Right renal cortex interstitium (tissue), 3 donors: Measurements from ENCODE around the gene PBX2. TPM values are rescaled to one million over a fixed set of nuclear protein-coding genes. Genes with fewer than 3 reads are reported as not detected.
A peak's percentile ranks its signal among the peaks of the same experiment; 100 is the strongest.
"Not testable (repeated sequence)": the region's sequence is repeated elsewhere in the genome, so short reads cannot be mapped to it uniquely, and the experiment has no call there.

Experiments
- DNase-seq, 3 donors: peaks; one replicate each; pipeline ENCODE4 v3.0.0-alpha.2; 2013; ENCODE audit warnings: low read depth in 3 of 3, low spot score in 2 of 3
- polyA plus RNA-seq, 3 donors: library from polyadenylated mRNA; unstranded; fragments of 120-200 nt; gene quantifications; one replicate each; pipeline ENCODE4 v1.2.1, GENCODE V29; 2013; ENCODE audit not compliant: insufficient read length in 3 of 3

PBX2 gene, protein sequence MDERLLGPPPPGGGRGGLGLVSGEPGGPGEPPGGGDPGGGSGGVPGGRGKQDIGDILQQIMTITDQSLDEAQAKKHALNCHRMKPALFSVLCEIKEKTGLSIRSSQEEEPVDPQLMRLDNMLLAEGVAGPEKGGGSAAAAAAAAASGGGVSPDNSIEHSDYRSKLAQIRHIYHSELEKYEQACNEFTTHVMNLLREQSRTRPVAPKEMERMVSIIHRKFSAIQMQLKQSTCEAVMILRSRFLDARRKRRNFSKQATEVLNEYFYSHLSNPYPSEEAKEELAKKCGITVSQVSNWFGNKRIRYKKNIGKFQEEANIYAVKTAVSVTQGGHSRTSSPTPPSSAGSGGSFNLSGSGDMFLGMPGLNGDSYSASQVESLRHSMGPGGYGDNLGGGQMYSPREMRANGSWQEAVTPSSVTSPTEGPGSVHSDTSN
- 100 to 1,000 TPM; 150 to 165 (median 155) TPM for polyA plus RNA-seq

DNA sequence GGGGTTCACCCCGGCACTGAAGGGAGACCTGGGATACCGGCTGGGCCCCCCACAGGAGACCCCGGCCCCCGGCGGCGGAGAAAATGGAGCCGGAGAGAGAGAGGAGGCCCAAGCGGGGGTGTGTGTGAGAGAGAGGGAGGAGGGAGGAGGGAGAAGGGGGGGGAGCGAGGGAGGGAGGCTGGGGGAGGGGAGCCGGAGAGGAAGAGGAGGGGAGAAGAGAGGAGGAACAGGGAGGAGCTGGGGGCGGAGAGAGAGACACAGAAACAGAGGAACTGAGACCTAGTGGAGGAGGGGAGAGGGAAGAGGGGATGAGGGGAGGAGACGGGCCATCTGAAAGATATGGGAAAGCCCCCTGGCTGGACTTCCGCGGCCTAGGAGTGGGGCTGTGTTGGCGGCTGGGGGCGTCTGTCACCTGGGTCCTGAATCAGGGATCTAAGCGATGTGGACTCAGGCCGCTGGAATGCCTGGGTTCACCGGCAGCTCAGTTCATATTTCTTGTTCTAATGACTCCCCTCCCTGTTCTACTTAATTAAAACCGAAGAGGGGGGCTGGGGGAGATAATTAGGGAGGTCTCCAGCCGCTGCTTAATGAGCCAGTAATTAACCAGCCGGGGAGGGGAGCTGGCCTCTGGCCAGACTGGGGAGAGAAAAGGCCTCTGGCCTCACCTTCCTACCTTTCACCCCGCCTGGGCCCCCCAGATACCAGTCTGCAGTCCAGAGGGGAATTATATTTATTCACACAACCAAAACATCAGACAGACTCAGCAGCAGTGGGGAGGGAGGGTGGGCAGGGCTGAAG, at the start of gene PBX2:
TSS of gene PBX2 (minus strand) at position 149 of the 798 bp plus-strand sequence. CDS start 287 bp downstream, outside the sequence.
- DNase-seq, result peak in 2 of 3 donors; percentile 86 to 88

DNA sequence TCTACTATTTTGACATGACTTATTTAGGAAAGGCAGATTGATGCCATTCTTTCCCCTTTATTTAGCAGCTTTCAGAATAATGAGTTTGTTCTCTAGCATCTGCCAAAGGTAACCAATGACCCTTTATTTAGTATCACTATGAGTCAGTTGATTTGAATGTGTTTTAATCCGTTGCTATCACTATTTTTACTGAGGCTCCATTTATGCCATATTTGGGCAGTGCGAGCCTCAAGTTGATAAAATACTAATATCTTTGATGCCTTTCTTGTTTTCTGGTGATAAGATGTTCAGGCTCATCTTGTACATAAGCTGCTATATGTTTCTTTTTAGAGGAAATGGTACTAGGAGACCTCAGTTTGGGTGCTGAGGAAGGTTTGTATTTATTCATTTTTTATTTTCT, 49.5 kb upstream of the PBX2 start:
- DNase-seq, result no peak

- DNase-seq, result no peak
Measured at GRCh38 chr6:32234934-32235333, 44.9 kb upstream of the PBX2 start.

DNA sequence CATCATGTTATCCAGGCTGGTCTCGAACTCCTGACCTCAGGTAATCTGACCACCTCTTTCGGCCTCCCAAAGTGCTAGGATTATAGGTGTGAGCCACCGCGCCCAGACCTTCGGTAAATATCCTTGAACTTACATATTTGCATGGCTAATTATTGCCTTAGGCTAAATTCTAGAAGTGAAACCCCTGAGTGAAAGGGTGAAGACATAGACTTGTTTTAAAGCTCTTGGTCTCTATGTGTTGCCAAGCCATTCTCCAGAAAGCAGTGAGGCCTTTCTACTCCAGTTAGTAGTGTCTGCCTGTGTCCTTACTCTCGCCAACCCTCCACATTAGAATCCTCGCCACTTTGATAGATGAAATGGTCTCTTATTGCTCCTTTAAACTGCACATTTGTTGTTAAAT, 36.4 kb upstream of the PBX2 start:
- DNase-seq, result no peak

DNA sequence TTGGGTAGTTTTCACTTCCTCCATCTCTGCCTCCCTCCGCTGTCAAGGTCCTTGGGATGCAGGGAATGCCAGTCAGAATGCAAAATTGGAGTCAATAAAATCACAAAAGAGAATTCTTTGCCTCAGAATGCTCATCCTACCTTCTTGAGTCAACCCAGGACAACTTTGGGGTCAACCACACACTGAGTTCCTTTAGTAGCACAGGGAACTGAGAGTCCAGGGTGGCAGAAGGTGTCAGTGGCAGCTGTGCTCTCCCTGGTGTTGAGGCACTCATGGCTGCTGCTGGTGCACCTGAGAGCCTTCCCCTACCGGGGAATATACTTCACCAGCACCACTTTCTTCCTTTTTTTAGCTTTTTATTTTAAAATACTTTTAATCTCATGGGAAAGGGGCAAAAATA, 34.7 kb upstream of the PBX2 start:
- no peak for DNase-seq

DNA sequence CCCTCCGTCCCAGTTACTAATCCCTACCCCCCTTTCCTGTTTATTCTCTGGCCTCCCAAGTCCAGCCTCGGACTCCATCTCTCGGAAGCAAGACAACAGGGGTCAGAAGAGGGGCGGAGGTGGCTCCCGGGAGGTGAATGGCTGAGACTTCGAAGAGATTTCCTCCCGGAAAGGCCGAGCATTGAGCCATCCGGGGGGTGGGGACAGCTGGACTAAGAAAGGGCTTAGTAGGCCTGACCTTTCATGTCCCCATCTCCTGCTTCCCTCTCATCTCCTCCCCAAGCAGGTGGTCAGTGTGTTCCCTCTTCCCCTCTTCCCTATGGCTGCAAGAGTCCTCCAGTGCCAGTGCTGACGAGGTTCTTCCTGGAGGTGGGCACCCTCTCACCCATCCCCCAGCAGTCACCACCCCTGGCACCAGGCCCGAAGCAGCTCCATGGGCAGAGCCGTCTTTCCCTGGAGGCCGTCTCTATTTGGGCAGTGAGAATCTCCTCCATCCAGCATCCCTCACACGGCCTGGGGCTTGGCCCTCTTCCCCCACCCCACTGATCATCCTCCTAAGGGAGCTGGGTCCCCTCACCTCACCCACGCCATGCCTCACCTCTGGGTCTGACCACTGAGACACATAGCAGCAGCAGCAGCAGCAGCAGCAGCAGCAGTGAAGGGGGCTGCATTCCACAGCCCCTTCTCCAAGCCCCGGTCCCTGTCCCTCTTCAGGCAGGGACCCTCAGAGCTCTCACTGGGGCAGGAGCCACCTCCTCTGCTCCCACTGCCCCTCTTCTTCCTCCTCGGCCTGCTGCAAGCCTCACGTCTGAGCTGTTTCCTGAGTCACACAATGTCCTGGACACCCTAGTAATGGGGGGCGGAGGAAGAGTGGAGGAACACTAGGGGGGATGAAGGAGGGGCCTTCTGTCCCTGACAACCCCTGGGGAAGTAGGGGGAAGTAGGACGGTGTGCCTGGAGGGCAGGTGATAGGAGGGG, 33.5 kb upstream of the PBX2 start, which contains the start of gene NOTCH4:
TSS of gene NOTCH4 (minus strand) at position 810 of the 978 bp plus-strand sequence. CDS start at position 671, 139 bp downstream.
- DNase-seq, result no peak

GRCh38 chr6:32222333-32223230, 32.6 kb upstream of the PBX2 start:
- DNase-seq, result no peak

DNA sequence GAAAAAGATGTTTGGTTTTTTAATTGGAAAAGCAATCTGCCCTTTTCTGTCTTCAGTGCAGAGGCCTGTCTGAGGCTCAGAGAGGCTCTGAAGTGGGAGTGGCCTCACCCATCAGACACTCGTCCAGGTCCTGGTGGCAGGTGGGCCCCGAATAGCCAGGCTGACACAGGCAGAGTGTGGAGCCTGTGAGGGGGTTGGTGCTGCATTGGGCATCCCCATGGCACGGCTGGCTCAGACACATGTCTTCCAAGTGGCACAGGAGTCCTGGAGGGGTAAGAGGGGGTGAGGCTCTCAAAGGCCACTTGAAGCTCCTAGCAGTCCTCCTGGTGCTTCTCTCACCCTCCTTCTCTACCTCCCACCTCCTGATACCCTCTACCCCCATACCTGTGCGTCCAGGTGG, 30.0 kb upstream of the PBX2 start:
- no peak for DNase-seq

DNA sequence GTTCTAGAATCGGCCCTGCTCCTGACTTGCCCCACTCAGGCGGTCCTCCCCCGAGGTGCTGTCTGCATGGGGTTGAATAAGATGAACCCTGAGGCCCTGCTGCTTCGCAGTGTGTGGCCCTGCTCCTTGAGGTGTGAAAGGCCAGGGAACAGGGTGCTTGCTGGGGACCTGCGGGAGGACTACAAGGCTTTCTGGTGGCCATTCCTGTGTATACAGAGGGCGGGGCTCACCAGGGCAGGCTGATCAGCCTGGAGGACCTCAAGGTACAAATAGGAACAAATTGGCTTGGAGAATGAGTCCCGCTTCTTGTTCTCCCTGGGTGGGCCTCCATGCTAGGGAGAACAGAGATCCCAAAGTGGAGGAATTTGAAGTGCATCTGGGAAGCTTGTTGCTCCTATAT, 28.2 kb upstream of the PBX2 start:
- DNase-seq, result no peak

DNA sequence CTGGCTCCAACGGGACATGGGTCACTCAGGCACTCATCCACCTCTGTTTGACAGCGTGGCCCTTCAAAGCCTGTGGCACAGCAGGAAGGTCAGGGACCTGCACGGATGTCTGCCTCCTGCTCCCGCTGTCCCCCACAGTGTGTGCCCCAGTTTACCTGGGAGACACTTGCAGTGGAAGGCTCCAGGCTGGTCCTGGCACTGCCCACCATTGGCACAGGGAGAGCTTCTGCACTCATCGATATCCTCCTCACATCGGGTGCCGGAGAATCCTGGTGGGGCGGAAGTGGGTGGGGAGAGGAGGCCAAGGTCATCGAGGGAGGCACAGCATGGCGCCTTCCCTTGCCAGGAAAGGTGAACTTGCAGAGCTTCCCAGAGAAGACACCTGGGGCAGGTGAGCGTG, 27.0 kb upstream of the PBX2 start:
- DNase-seq, result no peak

DNA sequence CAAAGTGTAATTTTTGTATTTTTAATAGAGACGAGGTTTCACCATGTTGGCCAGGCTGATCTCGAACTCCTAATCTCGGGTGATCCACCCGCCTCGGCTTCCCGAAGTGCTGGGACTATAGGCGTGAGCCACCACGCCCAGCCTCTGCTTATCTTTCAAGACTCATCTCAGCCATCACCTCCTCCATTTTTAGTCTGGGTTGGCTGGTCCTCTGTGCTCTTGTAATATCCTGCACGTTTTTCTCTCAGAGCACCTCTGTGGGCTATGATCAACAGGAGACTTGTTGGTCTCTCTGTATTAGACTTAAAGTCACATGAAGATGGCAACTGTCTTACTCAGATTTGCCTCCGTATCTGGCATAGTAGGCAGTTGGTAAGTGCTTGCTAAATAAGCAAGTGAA, 26.3 kb upstream of the PBX2 start:
- no peak for DNase-seq

DNA sequence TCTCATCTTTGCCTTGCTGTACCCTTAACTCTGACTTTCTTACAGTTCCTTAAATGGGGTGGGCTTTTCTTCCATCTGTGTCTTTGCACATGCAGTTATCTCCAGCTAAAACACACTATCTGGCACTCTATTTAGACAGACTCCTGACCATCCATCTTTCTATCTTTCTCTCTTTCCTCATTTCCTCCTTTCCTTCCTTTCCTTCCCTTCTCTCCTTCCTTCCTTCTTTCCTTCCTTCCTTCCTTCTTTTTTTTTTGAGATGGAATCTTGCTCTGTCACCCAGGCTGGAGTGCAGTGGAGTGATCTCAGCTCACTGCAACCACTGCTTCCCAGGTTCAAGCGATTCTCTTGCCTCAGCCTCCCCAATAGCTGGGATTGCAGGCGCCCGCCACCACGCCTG, 25.6 kb upstream of the PBX2 start:
- no peak for DNase-seq

- DNase-seq, result no peak
Measured at GRCh38 chr6:32214126-32214525, 24.1 kb upstream of the PBX2 start.

DNA sequence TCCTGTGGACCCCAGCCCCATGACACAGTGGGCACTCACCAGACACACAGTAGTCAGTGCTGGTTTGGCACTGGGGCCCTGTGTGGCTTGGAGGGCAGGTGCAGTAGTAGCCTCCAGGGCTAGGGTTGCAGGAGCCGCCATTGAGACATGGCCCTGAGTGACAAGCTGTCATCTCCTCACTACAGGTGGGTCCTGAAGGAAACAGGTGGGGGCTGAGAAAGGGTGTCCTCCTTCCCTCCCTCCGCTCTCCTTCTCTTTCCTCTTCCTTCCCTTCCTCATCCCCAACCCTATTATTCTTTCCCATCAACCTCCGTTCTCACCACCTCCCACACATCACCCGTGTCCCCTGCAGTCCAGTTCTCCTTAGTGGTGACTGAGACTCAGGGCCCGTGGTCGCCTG, 23.6 kb upstream of the PBX2 start:
- DNase-seq, result no peak

GRCh38 chr6:32212076-32212760, 22.2 kb upstream of the PBX2 start:
- DNase-seq, result no peak

- not testable (repeated sequence) for DNase-seq
Measured at GRCh38 chr6:32211432-32211831, 21.4 kb upstream of the PBX2 start.

- no peak for DNase-seq
Measured at GRCh38 chr6:32210191-32210601, 20.2 kb upstream of the PBX2 start.

DNA sequence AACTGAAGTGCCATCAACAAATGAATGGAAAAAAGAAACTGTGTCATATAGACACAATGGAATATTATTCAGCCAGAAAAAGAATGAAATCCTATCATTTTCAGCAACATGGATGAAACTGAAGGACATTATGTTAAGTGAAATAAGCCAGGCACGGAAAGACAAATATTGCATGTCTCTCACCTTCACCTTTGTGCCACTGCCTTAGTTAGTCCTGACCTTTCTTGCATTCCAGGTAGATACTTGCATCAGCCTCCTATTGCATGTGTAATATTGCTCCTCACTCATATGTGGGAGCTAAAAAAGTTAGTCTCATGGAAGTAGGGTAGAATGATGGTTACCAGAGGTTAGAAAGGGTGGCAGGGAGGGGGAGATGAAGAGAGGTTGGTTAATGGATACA, 19.0 kb upstream of the PBX2 start:
- DNase-seq, result no peak

DNA sequence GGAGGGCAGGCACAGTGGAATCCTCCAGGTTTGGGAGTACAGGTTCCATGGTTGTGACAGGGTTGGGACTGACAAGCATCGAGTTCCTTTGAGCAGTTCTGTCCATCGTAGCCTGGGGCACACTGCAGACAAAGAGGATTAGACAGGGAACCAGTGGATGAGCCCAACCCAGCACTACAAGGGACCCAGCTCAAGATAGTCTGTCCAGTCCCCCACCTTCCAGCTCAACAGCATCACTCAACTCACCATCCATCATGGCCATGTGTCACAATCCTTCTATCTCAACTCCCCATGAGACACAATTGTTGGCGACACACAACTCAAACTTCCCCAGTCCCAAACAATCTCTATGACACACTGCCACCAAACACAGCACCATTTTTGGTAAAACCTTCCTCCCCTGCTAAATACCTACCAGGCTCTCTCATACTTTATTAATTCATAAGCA, 14.3 kb upstream of the PBX2 start:
- no peak for DNase-seq
